Lower leg skin (tissue), 4 donors: ENCODE measurements around the gene PACSIN2. TPM values are rescaled to one million over a fixed set of nuclear protein-coding genes. Genes with fewer than 3 reads are reported as not detected.
"Not testable (repeated sequence)": the region's sequence is repeated elsewhere in the genome, so short reads cannot be mapped to it uniquely, and the experiment has no call there.

Experiments
- DNase-seq, 2 donors: peaks; one replicate each; pipeline ENCODE4 v3.0.0-alpha.2; 2019; ENCODE audit warnings: low spot score in 2 of 2
- H3K4me3 ChIP-seq: fragments of 200-600 bp; sonication (generic); 2 replicates; pipeline ENCODE4 v1.5.1; 2017; ENCODE audit warnings: mild to moderate bottlenecking, low read depth; ENCODE audit not compliant: poor library complexity, severe bottlenecking
- CTCF ChIP-seq, 3 donors: fragments of 450-650 bp; IDR thresholded peaks; one replicate each; pipeline ENCODE4 v1.5.1; 2016; ENCODE audit warnings: antibody characterized with exemption in 3 of 3, mild to moderate bottlenecking in 3 of 3, moderate library complexity in 2 of 3
- POLR2A ChIP-seq, 2 donors: fragments of 450-650 bp; IDR thresholded peaks; one replicate each; pipeline ENCODE4 v1.6.1; 2016 to 2017; ENCODE audit warnings: antibody characterized with exemption in 2 of 2, mild to moderate bottlenecking in 1 of 2, moderate library complexity in 1 of 2
- WGBS, 2 donors: methylation state at CpG; one replicate each; pipeline ENCODE4 v1.1.5; 2018; 5-methylcytosine and 5-hydroxymethylcytosine counted together
- intact Hi-C: fragments of 100-400 bp; cut with DNase I; formaldehyde crosslinking; loops from one replicate; pipeline ENCODE4 v1.15.0; 2023; ENCODE audit warnings: low total_unique reads
- total RNA-seq, 4 donors: library from RNA; depleted of rRNA; stranded (reverse); fragments of >200 nt; gene quantifications; one replicate each; pipeline ENCODE4 v1.1.0, GENCODE V29; 2016

Gene PACSIN2
- total RNA-seq, 4 donors from 2014 or later: 46.3 to 88.8 (median 58.2) TPM

GRCh38 chr22:42922374-42923191, 92.4 kb downstream of the PACSIN2 start:
- no peak overlapping the region for H3K4me3 ChIP-seq
- TF ChIP-seq POLR2A (IDR thresholded peaks at IDR 0.05) (no peak), CTCF (IDR thresholded peaks at IDR 0.05) (no peak)
- intact Hi-C loops: no loop called here
- DNase-seq: no peak
- 82 to 88% methylated on average over 13 of the region's 13 CpGs for WGBS, 2 donors

- TF ChIP-seq CTCF (IDR thresholded peaks at IDR 0.05) (no peak), POLR2A (IDR thresholded peaks at IDR 0.05) (no peak)
- 45 to 60% methylated on average over 10 of the region's 10 CpGs for WGBS, 2 donors
Measured at GRCh38 chr22:42920101-42920820, 94.7 kb downstream of the PACSIN2 start.

GRCh38 chr22:42919199-42919598, 95.8 kb downstream of the PACSIN2 start:
- intact Hi-C loops: no loop called here
- 23 to 32% methylated on average over 6 of the region's 6 CpGs for WGBS, 2 donors
- no peak for DNase-seq
- no peak overlapping the region for H3K4me3 ChIP-seq
- TF ChIP-seq CTCF (IDR thresholded peaks at IDR 0.05) (no peak), POLR2A (IDR thresholded peaks at IDR 0.05) (no peak)

More at GRCh38 chr22:42920101-42920820, 94.7 kb downstream of the PACSIN2 start:
- no peak overlapping the region for H3K4me3 ChIP-seq
- no peak for DNase-seq
- intact Hi-C loops: no loop called here

- intact Hi-C loops: no loop called here
- WGBS, 2 donors: 49 to 62% methylated on average over 4 of the region's 4 CpGs
- H3K4me3 ChIP-seq: no peak overlapping the region
- no peak for DNase-seq
- TF ChIP-seq CTCF (IDR thresholded peaks at IDR 0.05) (no peak), POLR2A (IDR thresholded peaks at IDR 0.05) (no peak)
Measured at GRCh38 chr22:42918500-42918899, 96.4 kb downstream of the PACSIN2 start.

- 98% methylated on average over 6 of the region's 6 CpGs for WGBS, 2 donors
- H3K4me3 ChIP-seq, DNase-seq, intact Hi-C loops: not testable (repeated sequence)
Measured at GRCh38 chr22:42917358-42917757, 97.6 kb downstream of the PACSIN2 start.

- DNase-seq: no peak
- TF ChIP-seq POLR2A (IDR thresholded peaks at IDR 0.05) (no peak), CTCF (IDR thresholded peaks at IDR 0.05) (no peak)
- WGBS, 2 donors: 77 to 82% methylated on average over 17 of the region's 17 CpGs
- H3K4me3 ChIP-seq: no peak overlapping the region
- intact Hi-C loops: no loop called here
Measured at GRCh38 chr22:42915980-42916765, 98.8 kb downstream of the PACSIN2 start.
